DOHH2 (cell line): ENCODE measurements around the gene CUL9.

ENCODE experiments used
- H3F3A ChIP-seq: fragments of 200-600 bp; sonication (generic), shearing (Covaris generic); 2 replicates; pipeline ENCODE4 v1.6.0; 2016; ENCODE audit warnings: antibody characterized with exemption, mild to moderate bottlenecking; ENCODE audit not compliant: control insufficient read depth, insufficient read depth
- H3K27ac ChIP-seq: fragments of 200-600 bp; sonication (generic); 2 replicates; pipeline ENCODE4 v1.5.1; 2014; ENCODE audit warnings: low read depth, mild to moderate bottlenecking, low read length, moderate library complexity
- H3K27me3 ChIP-seq: fragments of 200-600 bp; sonication (generic); 2 replicates; pipeline ENCODE4 v1.6.1; 2014; ENCODE audit warnings: mild to moderate bottlenecking, low read length, mixed read lengths; ENCODE audit not compliant: control insufficient read depth
- H3K36me3 ChIP-seq: fragments of 200-600 bp; sonication (generic); 2 replicates; pipeline ENCODE4 v1.6.1; 2014; ENCODE audit warnings: mild to moderate bottlenecking, low read length, moderate library complexity, mixed read lengths; ENCODE audit not compliant: control insufficient read depth
- H3K4me1 ChIP-seq: fragments of 200-600 bp; sonication (generic); 2 replicates; pipeline ENCODE4 v1.6.1; 2014; ENCODE audit warnings: mild to moderate bottlenecking, low read length, mixed read lengths; ENCODE audit not compliant: control insufficient read depth
- H3K4me2 ChIP-seq: fragments of 200-600 bp; sonication (generic); 2 replicates; pipeline ENCODE4 v1.6.0; 2014; ENCODE audit warnings: mild to moderate bottlenecking, low read length, moderate library complexity
- H3K4me3 ChIP-seq: fragments of 200-600 bp; sonication (generic); 2 replicates; pipeline ENCODE4 v1.5.1; 2014; ENCODE audit warnings: mild to moderate bottlenecking, low read length, mixed read lengths
- H3K79me2 ChIP-seq: fragments of 200-600 bp; sonication (generic); 2 replicates; pipeline ENCODE4 v1.6.1; 2014; ENCODE audit warnings: mild to moderate bottlenecking, low read length, mixed read lengths; ENCODE audit not compliant: control insufficient read depth
- H3K9me2 ChIP-seq: fragments of 200-600 bp; sonication (generic); replicated peaks from 2 replicates; pipeline ENCODE4 v1.6.1; 2014; ENCODE audit warnings: mild to moderate bottlenecking, low read length, mixed read lengths; ENCODE audit not compliant: control insufficient read depth
- H3K9me3 ChIP-seq: fragments of 200-600 bp; sonication (generic); 2 replicates; pipeline ENCODE4 v1.6.1; 2014; ENCODE audit warnings: antibody characterized with exemption, low read length, mixed read lengths; ENCODE audit not compliant: control insufficient read depth, insufficient read depth
- H4K20me1 ChIP-seq: fragments of 200-600 bp; sonication (generic); 2 replicates; pipeline ENCODE4 v1.6.0; 2014; ENCODE audit warnings: low read depth, mild to moderate bottlenecking, antibody characterized with exemption, low read length, moderate library complexity; ENCODE audit not compliant: control insufficient read depth, insufficient read depth
- EZH2phosphoT487 ChIP-seq: fragments of 200-600 bp; sonication (generic); IDR thresholded peaks from 2 replicates; pipeline ENCODE4 v1.6.1; 2017; ENCODE audit warnings: borderline replicate concordance, mild to moderate bottlenecking, antibody characterized with exemption, low read length, moderate library complexity, mixed read lengths
- TF ChIP-seq, protein P1 (sequence below): fragments of 200-600 bp; sonication (generic); IDR thresholded peaks from one replicate; pipeline ENCODE4 v1.5.1; 2014; ENCODE audit warnings: antibody characterized with exemption, mild to moderate bottlenecking, low read depth, low read length; ENCODE audit not compliant: poor library complexity, severe bottlenecking

The CUL9 gene

GRCh38 chr6:43189776-43190304, 7.8 kb downstream of the CUL9 start:
- TF ChIP-seq EZH2phosphoT487: no peak
- TF ChIP-seq, protein P1, sequence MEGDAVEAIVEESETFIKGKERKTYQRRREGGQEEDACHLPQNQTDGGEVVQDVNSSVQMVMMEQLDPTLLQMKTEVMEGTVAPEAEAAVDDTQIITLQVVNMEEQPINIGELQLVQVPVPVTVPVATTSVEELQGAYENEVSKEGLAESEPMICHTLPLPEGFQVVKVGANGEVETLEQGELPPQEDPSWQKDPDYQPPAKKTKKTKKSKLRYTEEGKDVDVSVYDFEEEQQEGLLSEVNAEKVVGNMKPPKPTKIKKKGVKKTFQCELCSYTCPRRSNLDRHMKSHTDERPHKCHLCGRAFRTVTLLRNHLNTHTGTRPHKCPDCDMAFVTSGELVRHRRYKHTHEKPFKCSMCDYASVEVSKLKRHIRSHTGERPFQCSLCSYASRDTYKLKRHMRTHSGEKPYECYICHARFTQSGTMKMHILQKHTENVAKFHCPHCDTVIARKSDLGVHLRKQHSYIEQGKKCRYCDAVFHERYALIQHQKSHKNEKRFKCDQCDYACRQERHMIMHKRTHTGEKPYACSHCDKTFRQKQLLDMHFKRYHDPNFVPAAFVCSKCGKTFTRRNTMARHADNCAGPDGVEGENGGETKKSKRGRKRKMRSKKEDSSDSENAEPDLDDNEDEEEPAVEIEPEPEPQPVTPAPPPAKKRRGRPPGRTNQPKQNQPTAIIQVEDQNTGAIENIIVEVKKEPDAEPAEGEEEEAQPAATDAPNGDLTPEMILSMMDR: no peak
- H3F3A ChIP-seq: no peaks in the 10 kb centered on the region
- H3K4me2 ChIP-seq: no peak overlapping the region
- no peaks in the 10 kb centered on the region for H3K9me3 ChIP-seq
- no peak overlapping the region for H3K4me3 ChIP-seq
- H4K20me1 ChIP-seq: no peaks in the 10 kb centered on the region
- no peaks in the 10 kb centered on the region for H3K4me1 ChIP-seq
- H3K9me2 ChIP-seq: no peaks in the 10 kb centered on the region
- H3K36me3 ChIP-seq: peaks cover 60% of the 10 kb centered on the region
- no peaks in the 10 kb centered on the region for H3K27me3 ChIP-seq
- no peaks in the 10 kb centered on the region for H3K79me2 ChIP-seq
- no peak overlapping the region for H3K27ac ChIP-seq

DNA sequence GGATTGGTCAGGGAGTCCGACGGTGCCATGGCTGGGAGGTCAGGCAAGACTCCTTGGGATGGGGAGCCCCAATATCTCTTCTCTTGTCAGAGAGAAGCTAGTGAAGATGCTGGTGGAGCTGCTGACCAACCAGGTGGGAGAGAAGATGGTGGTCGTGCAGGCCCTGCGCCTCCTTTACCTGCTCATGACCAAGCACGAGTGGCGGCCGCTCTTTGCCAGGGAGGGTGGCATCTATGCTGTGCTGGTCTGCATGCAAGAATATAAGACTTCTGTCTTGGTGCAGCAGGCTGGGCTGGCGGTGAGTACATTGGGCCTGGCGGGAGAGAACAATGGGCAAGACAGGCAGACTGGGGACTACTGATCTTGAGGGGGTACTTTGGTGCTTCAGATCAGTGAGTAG, 10.9 kb downstream of the CUL9 start:
- TF ChIP-seq, protein P1: no peak
- no peak for TF ChIP-seq EZH2phosphoT487
- no peaks in the 10 kb centered on the region for H3K9me3 ChIP-seq
- H3K4me2 ChIP-seq: no peak overlapping the region
- H3K27me3 ChIP-seq: no peaks in the 10 kb centered on the region
- H3K27ac ChIP-seq: no peak overlapping the region
- no peak overlapping the region for H3K4me3 ChIP-seq
- no peaks in the 10 kb centered on the region for H3K9me2 ChIP-seq
- H3F3A ChIP-seq: no peaks in the 10 kb centered on the region
- no peaks in the 10 kb centered on the region for H3K4me1 ChIP-seq
- no peaks in the 10 kb centered on the region for H4K20me1 ChIP-seq
- peaks cover 49% of the 10 kb centered on the region for H3K36me3 ChIP-seq
- H3K79me2 ChIP-seq: no peaks in the 10 kb centered on the region

- H3K9me3 ChIP-seq: no peaks in the 10 kb centered on the region
- H3K4me2 ChIP-seq: no peak overlapping the region
- no peaks in the 10 kb centered on the region for H3K9me2 ChIP-seq
- no peaks in the 10 kb centered on the region for H3K79me2 ChIP-seq
- H4K20me1 ChIP-seq: no peaks in the 10 kb centered on the region
- H3K36me3 ChIP-seq: peaks cover 43% of the 10 kb centered on the region
- H3K4me1 ChIP-seq: no peaks in the 10 kb centered on the region
- no peaks in the 10 kb centered on the region for H3F3A ChIP-seq
- no peak overlapping the region for H3K27ac ChIP-seq
- TF ChIP-seq EZH2phosphoT487: no peak
- TF ChIP-seq, protein P1: no peak
- H3K27me3 ChIP-seq: no peaks in the 10 kb centered on the region
- H3K4me3 ChIP-seq: no peak overlapping the region
Measured at GRCh38 chr6:43193929-43194328, 11.9 kb downstream of the CUL9 start.

DNA sequence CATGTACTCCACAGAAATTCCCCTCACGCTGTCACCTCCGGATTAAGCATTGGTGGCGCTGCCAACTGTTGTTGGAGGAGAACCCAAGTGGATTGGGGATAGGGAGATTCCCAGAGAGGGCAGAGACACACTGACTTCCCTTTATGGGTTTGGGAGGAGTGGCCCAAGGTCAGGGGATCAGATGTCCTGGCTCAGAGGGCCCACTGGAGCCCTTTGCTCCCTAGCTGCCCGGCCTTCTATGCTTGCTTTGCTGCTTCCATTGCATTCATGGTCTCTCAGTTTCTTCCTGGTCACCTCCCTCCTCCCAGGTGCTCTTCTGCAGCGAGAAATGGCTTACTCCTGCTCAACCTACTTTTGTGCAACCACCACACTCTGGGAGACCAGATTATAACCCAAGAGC, 14.3 kb downstream of the CUL9 start:
- no peaks in the 10 kb centered on the region for H4K20me1 ChIP-seq
- H3K27me3 ChIP-seq: no peaks in the 10 kb centered on the region
- H3K36me3 ChIP-seq: peaks cover 50% of the 10 kb centered on the region
- H3K27ac ChIP-seq: no peak overlapping the region
- H3K9me2 ChIP-seq: no peaks in the 10 kb centered on the region
- H3K4me3 ChIP-seq: no peak overlapping the region
- no peaks in the 10 kb centered on the region for H3K4me1 ChIP-seq
- no peaks in the 10 kb centered on the region for H3K9me3 ChIP-seq
- no peaks in the 10 kb centered on the region for H3F3A ChIP-seq
- H3K79me2 ChIP-seq: no peaks in the 10 kb centered on the region
- no peak for TF ChIP-seq EZH2phosphoT487
- TF ChIP-seq, protein P1: no peak
- no peak overlapping the region for H3K4me2 ChIP-seq
